Measurements from ENCODE around the gene SH3BP2. TPM values are rescaled to one million over a fixed set of nuclear protein-coding genes. Genes with fewer than 3 reads are reported as not detected.

Gene SH3BP2
- polyA plus RNA-seq, 1 donor from 2014 or later: 87.9 TPM

DNA sequence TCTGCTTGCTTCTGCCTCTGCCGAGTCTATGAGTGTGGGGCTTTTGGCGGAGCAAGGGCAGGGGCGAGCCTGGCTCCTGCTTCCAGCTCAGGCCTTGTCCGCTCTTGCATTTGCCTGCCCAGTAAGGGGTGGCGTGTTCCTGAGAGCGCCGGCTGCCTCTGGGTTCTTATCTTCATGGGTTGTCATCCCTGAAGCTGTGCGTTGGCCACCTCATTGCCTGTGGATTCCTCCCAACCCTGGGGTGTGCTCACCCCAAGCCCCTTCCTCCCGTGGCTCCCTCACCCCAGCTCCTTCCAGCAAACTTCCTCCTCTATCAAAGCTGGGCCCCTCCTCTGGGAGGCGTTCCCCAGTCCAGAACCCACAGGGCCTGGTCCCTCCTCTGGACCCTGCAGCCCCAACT, 17.5 kb downstream of the SH3BP2 start:
- Histone ChIP-seq H3K27ac (ENCODE audit: low read length) (no peak overlapping the region), H3K9me3 (ENCODE audit: low read length) (no peaks in the 10 kb centered on the region), H3K79me2 (replicated peaks; ENCODE audit: insufficient read depth, low read length) (no peaks in the 10 kb centered on the region), H3K4me3 (ENCODE audit: low read length) (no peak overlapping the region), H3K9me2 (ENCODE audit: insufficient read depth, low read length) (no peaks in the 10 kb centered on the region), H3K4me2 (ENCODE audit: low read length) (no peak overlapping the region), H4K20me1 (ENCODE audit: insufficient read depth) (no peaks in the 10 kb centered on the region), H3K27me3 (ENCODE audit: insufficient read depth, low read depth, low read length) (no peaks in the 10 kb centered on the region), H3K36me3 (ENCODE audit: insufficient read depth, low read length) (no peaks in the 10 kb centered on the region), H3F3A (ENCODE audit: insufficient read depth, low read length, poor library complexity, severe bottlenecking) (no peaks in the 10 kb centered on the region), H3K9ac (ENCODE audit: low read length) (no peak overlapping the region), H2AFZ (ENCODE audit: low read depth, low read length) (no peak overlapping the region)
- TF ChIP-seq SMC3 (conservative IDR thresholded peaks at IDR 0.05; ENCODE audit: poor library complexity): no peak
- no peak for TF ChIP-seq MXI1 (conservative IDR thresholded peaks at IDR 0.05; ENCODE audit: poor library complexity, severe bottlenecking)
- TF ChIP-seq EP300 (conservative IDR thresholded peaks at IDR 0.05; ENCODE audit: poor library complexity, severe bottlenecking): no peak
- TF ChIP-seq, protein P1, sequence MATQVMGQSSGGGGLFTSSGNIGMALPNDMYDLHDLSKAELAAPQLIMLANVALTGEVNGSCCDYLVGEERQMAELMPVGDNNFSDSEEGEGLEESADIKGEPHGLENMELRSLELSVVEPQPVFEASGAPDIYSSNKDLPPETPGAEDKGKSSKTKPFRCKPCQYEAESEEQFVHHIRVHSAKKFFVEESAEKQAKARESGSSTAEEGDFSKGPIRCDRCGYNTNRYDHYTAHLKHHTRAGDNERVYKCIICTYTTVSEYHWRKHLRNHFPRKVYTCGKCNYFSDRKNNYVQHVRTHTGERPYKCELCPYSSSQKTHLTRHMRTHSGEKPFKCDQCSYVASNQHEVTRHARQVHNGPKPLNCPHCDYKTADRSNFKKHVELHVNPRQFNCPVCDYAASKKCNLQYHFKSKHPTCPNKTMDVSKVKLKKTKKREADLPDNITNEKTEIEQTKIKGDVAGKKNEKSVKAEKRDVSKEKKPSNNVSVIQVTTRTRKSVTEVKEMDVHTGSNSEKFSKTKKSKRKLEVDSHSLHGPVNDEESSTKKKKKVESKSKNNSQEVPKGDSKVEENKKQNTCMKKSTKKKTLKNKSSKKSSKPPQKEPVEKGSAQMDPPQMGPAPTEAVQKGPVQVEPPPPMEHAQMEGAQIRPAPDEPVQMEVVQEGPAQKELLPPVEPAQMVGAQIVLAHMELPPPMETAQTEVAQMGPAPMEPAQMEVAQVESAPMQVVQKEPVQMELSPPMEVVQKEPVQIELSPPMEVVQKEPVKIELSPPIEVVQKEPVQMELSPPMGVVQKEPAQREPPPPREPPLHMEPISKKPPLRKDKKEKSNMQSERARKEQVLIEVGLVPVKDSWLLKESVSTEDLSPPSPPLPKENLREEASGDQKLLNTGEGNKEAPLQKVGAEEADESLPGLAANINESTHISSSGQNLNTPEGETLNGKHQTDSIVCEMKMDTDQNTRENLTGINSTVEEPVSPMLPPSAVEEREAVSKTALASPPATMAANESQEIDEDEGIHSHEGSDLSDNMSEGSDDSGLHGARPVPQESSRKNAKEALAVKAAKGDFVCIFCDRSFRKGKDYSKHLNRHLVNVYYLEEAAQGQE (IDR thresholded peaks at IDR 0.05; ENCODE audit: borderline replicate concordance): no peak
- no peak for TF ChIP-seq RAD21 (conservative IDR thresholded peaks at IDR 0.05)
- TF ChIP-seq EZH2 (IDR thresholded peaks at IDR 0.05; ENCODE audit: borderline replicate concordance, insufficient read depth, low read length, poor library complexity, severe bottlenecking): no peak
- no peak for TF ChIP-seq POLR2AphosphoS5 (IDR thresholded peaks at IDR 0.05)
- TF ChIP-seq, protein P2, sequence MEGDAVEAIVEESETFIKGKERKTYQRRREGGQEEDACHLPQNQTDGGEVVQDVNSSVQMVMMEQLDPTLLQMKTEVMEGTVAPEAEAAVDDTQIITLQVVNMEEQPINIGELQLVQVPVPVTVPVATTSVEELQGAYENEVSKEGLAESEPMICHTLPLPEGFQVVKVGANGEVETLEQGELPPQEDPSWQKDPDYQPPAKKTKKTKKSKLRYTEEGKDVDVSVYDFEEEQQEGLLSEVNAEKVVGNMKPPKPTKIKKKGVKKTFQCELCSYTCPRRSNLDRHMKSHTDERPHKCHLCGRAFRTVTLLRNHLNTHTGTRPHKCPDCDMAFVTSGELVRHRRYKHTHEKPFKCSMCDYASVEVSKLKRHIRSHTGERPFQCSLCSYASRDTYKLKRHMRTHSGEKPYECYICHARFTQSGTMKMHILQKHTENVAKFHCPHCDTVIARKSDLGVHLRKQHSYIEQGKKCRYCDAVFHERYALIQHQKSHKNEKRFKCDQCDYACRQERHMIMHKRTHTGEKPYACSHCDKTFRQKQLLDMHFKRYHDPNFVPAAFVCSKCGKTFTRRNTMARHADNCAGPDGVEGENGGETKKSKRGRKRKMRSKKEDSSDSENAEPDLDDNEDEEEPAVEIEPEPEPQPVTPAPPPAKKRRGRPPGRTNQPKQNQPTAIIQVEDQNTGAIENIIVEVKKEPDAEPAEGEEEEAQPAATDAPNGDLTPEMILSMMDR (IDR thresholded peaks at IDR 0.05; ENCODE audit: poor library complexity, severe bottlenecking): no peak
- TF ChIP-seq TAF1 (IDR thresholded peaks at IDR 0.05; ENCODE audit: low read depth): no peak

DNA sequence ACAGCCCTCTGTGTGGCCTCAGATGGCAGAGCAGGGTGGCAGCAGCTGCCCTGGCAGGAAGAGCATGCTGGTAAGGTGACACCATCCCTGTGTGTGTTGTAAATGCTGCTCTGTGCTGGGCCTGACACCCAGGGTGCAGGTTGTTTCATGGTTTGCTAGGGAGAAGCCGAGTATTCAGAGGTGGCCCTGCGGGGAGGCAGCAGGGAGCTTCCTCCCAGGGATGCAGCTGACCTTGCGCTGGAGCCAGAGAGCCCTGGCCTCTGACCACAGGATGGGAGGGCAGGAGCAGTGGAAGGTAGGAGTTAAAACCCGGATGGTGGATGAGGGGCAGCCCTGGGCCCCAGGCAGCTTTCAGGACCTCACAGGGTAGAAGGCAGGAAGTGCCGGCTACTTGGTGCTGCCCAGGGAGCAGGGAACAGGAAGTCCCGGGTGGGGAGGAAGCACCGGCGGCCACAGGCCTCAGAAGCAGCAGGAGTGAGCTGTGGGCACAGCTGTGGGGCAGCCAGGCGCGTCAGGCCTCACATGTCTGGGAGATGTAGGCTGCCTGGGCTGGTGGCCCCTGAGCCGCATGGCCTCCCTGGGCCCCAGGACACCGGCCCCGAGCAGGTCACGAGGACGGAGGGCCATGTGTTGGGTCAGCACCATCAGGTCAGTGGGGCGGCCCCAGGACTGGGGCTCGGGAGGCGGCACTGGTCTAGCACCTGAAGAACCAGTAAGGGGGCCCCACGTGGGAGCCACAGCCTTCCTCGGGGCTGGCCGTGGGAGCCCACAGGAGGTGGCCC, 19.1 kb downstream of the SH3BP2 start:
- no peaks in the 10 kb centered on the region for H3K79me2 ChIP-seq (replicated peaks; ENCODE audit: insufficient read depth, low read length)
- no peaks in the 10 kb centered on the region for H3K36me3 ChIP-seq (ENCODE audit: insufficient read depth, low read length)
- H3K4me3 ChIP-seq (ENCODE audit: low read length): no peak overlapping the region
- no peaks in the 10 kb centered on the region for H3K9me2 ChIP-seq (ENCODE audit: insufficient read depth, low read length)
- H4K20me1 ChIP-seq (ENCODE audit: insufficient read depth): no peaks in the 10 kb centered on the region
- H3K27ac ChIP-seq (ENCODE audit: low read length): no peak overlapping the region
- no peak overlapping the region for H3K4me2 ChIP-seq (ENCODE audit: low read length)
- H3K27me3 ChIP-seq (ENCODE audit: insufficient read depth, low read depth, low read length): no peaks in the 10 kb centered on the region
- H2AFZ ChIP-seq (ENCODE audit: low read depth, low read length): no peak overlapping the region
- TF ChIP-seq TAF1 (IDR thresholded peaks at IDR 0.05; ENCODE audit: low read depth): no peak
- TF ChIP-seq SMC3 (conservative IDR thresholded peaks at IDR 0.05; ENCODE audit: poor library complexity): no peak
- TF ChIP-seq, protein P2 (IDR thresholded peaks at IDR 0.05; ENCODE audit: poor library complexity, severe bottlenecking): no peak
- TF ChIP-seq, protein P1 (IDR thresholded peaks at IDR 0.05; ENCODE audit: borderline replicate concordance): no peak
- TF ChIP-seq EP300 (conservative IDR thresholded peaks at IDR 0.05; ENCODE audit: poor library complexity, severe bottlenecking): no peak
- no peak for TF ChIP-seq MXI1 (conservative IDR thresholded peaks at IDR 0.05; ENCODE audit: poor library complexity, severe bottlenecking)
- no peak for TF ChIP-seq EZH2 (IDR thresholded peaks at IDR 0.05; ENCODE audit: borderline replicate concordance, insufficient read depth, low read length, poor library complexity, severe bottlenecking)
- TF ChIP-seq POLR2AphosphoS5 (IDR thresholded peaks at IDR 0.05): no peak
- no peak for TF ChIP-seq RAD21 (conservative IDR thresholded peaks at IDR 0.05)
- no peaks in the 10 kb centered on the region for H3F3A ChIP-seq (ENCODE audit: insufficient read depth, low read length, poor library complexity, severe bottlenecking)
- H3K9ac ChIP-seq (ENCODE audit: low read length): no peak overlapping the region
- H3K9me3 ChIP-seq (ENCODE audit: low read length): no peaks in the 10 kb centered on the region

All from neural cell (in vitro differentiated cells).